Dermis microvascular lymphatic vessel endothelial cell (primary cell): Measurements from ENCODE around the gene FERD3L. TPM values are rescaled to one million over a fixed set of nuclear protein-coding genes. Genes with fewer than 3 reads are reported as not detected.

Experiments
- DNase-seq, 2 donors: peaks; one replicate each; pipeline versions ENCODE4 v3.0.0 to v3.0.0-alpha.2; 2010; ENCODE audit warnings: low read depth in 2 of 2
- total RNA-seq: library from RNA; depleted of rRNA; stranded (reverse); fragments of >200 nt; gene quantifications from 2 replicates; pipeline ENCODE4 v1.2.1, GENCODE V29; 2014

Gene FERD3L
- total RNA-seq, 1 donor from 2014 or later, result not detected

GRCh38 chr7:19117091-19117869 lies 27.9 kb downstream of the FERD3L start, which contains the start of gene TWIST1:
Gene TWIST1 (minus strand): TSS chr7:19117636. CDS start chr7:19117321, 315 bp downstream.
- DNase-seq, result peak in 1 of 2 donors; percentile 19

GRCh38 chr7:19116121-19117090 lies 28.8 kb downstream of the FERD3L start:
- DNase-seq, result no peak

- no peak for DNase-seq
These were observed 30.7 kb downstream of the FERD3L start for GRCh38 chr7:19114551-19114855.

- DNase-seq, result no peak
These were observed 31.2 kb downstream of the FERD3L start for GRCh38 chr7:19113855-19114550.

GRCh38 chr7:19113002-19113350 lies 32.2 kb downstream of the FERD3L start:
- no peak for DNase-seq

GRCh38 chr7:19112274-19113001 lies 32.8 kb downstream of the FERD3L start:
- no peak for DNase-seq

GRCh38 chr7:19111474-19112273 lies 33.5 kb downstream of the FERD3L start:
- DNase-seq, result no peak

- DNase-seq, result no peak
These were observed 34.4 kb downstream of the FERD3L start for GRCh38 chr7:19110776-19111175.

- DNase-seq, result no peak
These were observed 35.0 kb downstream of the FERD3L start for GRCh38 chr7:19110026-19110730.

GRCh38 chr7:19109000-19109946 lies 35.9 kb downstream of the FERD3L start:
- no peak for DNase-seq

- no peak for DNase-seq
These were observed 37.7 kb downstream of the FERD3L start for GRCh38 chr7:19107356-19108146.

- DNase-seq, result no peak
These were observed 38.2 kb downstream of the FERD3L start for GRCh38 chr7:19107081-19107355.

- no peak for DNase-seq
These were observed 38.8 kb downstream of the FERD3L start for GRCh38 chr7:19106241-19107080.

GRCh38 chr7:19105546-19105945 lies 39.7 kb downstream of the FERD3L start:
- DNase-seq, result no peak

- DNase-seq, result no peak
These were observed 40.4 kb downstream of the FERD3L start for GRCh38 chr7:19104811-19105210.

- DNase-seq, result no peak
These were observed 42.3 kb downstream of the FERD3L start for GRCh38 chr7:19102884-19103283.

GRCh38 chr7:19101909-19102308 lies 43.3 kb downstream of the FERD3L start:
- DNase-seq, result no peak
